K562 (cell line): ENCODE data around the gene HHIPL1. TPM values are rescaled to one million over a fixed set of nuclear protein-coding genes. Genes with fewer than 3 reads are reported as not detected.

ENCODE experiments used
- ATAC-seq: fragments of 200-7000 bp; cut with Tn5 transposase; 3 replicates; pipeline ENCODE4 v1.9.1; 2020; ENCODE audit warnings: moderate library complexity
- BruUV-seq: library from RNA; stranded (reverse); fragments of 400-500 nt; replicated peaks from 2 replicates; lab custom pipeline; 2021; lab: Mats Ljungman, UMichigan
- CTCF ChIA-PET: fragments of 300-600 bp; formaldehyde crosslinking; extraction: SDS; loops from one replicate; lab custom pipeline; 2021; ENCODE audit warnings: low intra/inter-chr PET ratio; lab: Yijun Ruan, JAX
- POLR2A ChIA-PET: fragments of 300-600, 350-650 bp; sonication (Branson Sonifier 250); formaldehyde crosslinking; extraction: SDS; loops from one replicate; lab custom pipeline; 2021; ENCODE audit warnings: antibody characterized with exemption, inconsistent platforms; lab: Yijun Ruan, JAX
- DNase-seq, 4 experiments: peaks; one replicate each; pipeline versions ENCODE4 v3.0.0 to v3.0.0-alpha.2; 2011 to 2018; ENCODE audit warnings: low spot score in 3 of 4, mixed read lengths in 3 of 4; ENCODE audit errors: extremely low read depth in 1 of 4
- FAIRE-seq: peaks from 2 replicates; lab custom pipeline; 2011; peaks lifted over from hg19 to GRCh38; lab: Jason Lieb, UNC
- H2AFZ ChIP-seq: 2 replicates; pipeline ENCODE4 v1.6.0; 2011; ENCODE audit warnings: low read depth, low read length, control low read depth, inconsistent platforms
- H3K27ac ChIP-seq: fragments of 200-600 bp; 3 replicates; pipeline ENCODE4 v1.8.0; 2011; ENCODE audit warnings: low read depth, mild to moderate bottlenecking, control low read depth, inconsistent platforms, low read length, moderate library complexity, mixed read lengths; ENCODE audit errors: extremely low read depth
- H3K27me3 ChIP-seq, 2 experiments: fragments of 300-600 bp in 1 of 2; 2 replicates in 1 of 2; 3 replicates in 1 of 2; pipeline versions ENCODE4 v1.6.0 to v1.8.0; 2011; ENCODE audit warnings: inconsistent platforms in 2 of 2, low read length in 2 of 2, mild to moderate bottlenecking in 1 of 2, mixed read lengths in 1 of 2, moderate library complexity in 1 of 2; ENCODE audit not compliant: control insufficient read depth in 2 of 2, insufficient read depth in 2 of 2
- H3K36me3 ChIP-seq: fragments of 300-600 bp; 3 replicates; pipeline ENCODE4 v1.8.0; 2011; ENCODE audit warnings: mild to moderate bottlenecking, low read length, inconsistent platforms; ENCODE audit not compliant: control insufficient read depth, insufficient read depth
- H3K4me1 ChIP-seq, 2 experiments: fragments of 200-600 bp in 1 of 2; replicated peaks in 1 of 2; 2 replicates in 1 of 2; 3 replicates in 1 of 2; pipeline versions ENCODE4 v1.5.1 to v1.8.0; 2011; ENCODE audit warnings: inconsistent platforms in 2 of 2, low read length in 2 of 2, mild to moderate bottlenecking in 1 of 2, mixed read lengths in 1 of 2, moderate library complexity in 1 of 2; ENCODE audit not compliant: control insufficient read depth in 2 of 2, insufficient read depth in 2 of 2
- H3K4me2 ChIP-seq: 2 replicates; pipeline ENCODE4 v1.6.1; 2011; ENCODE audit warnings: low read length, control low read depth, inconsistent platforms, mixed read lengths; ENCODE audit not compliant: insufficient read depth
- H3K4me3 ChIP-seq: fragments of 200-600 bp; sonication (generic), shearing (Covaris generic); 2 replicates; pipeline ENCODE4 v1.5.1; 2016; ENCODE audit warnings: control low read depth, inconsistent platforms
- H3K79me2 ChIP-seq: fragments of 200-600 bp; 3 replicates; pipeline ENCODE4 v1.8.0; 2011; ENCODE audit warnings: low read length, inconsistent platforms; ENCODE audit not compliant: control insufficient read depth, insufficient read depth
- H3K9ac ChIP-seq, 2 experiments: 2 replicates each; pipeline versions ENCODE4 v1.6.0 to v1.6.1; 2011; ENCODE audit warnings: low read depth in 2 of 2, low read length in 2 of 2, control low read depth in 1 of 2, inconsistent platforms in 1 of 2, mild to moderate bottlenecking in 1 of 2, mixed read lengths in 1 of 2; ENCODE audit not compliant: insufficient read depth in 1 of 2
- H3K9me1 ChIP-seq: one replicate; pipeline ENCODE4 v1.6.0; 2011; ENCODE audit warnings: inconsistent platforms, mild to moderate bottlenecking, low read length, moderate library complexity; ENCODE audit not compliant: control insufficient read depth, insufficient read depth
- H3K9me3 ChIP-seq: replicated peaks from 2 replicates; pipeline ENCODE4 v1.5.1; 2011; ENCODE audit warnings: low read depth, low read length, inconsistent platforms; ENCODE audit not compliant: control insufficient read depth, insufficient read depth
- H4K20me1 ChIP-seq: replicated peaks from 2 replicates; pipeline ENCODE4 v1.6.1; 2011; ENCODE audit warnings: low read length, inconsistent platforms, mixed read lengths; ENCODE audit not compliant: control insufficient read depth, insufficient read depth
- CBX2 ChIP-seq: fragments of 200-600 bp; sonication (generic); IDR thresholded peaks from one replicate; pipeline ENCODE4 v1.6.1; 2012; ENCODE audit warnings: mild to moderate bottlenecking, low read length, inconsistent platforms; ENCODE audit not compliant: insufficient read depth, poor library complexity, severe bottlenecking
- ETS2 ChIP-seq: IDR thresholded peaks from 2 replicates; pipeline ENCODE4 v1.6.1; 2016; ENCODE audit warnings: borderline replicate concordance, missing genetic modification characterization, mild to moderate bottlenecking, moderate library complexity, missing compliant biosample characterization; ENCODE audit not compliant: poor library complexity, severe bottlenecking
- GTF3C2 ChIP-seq: IDR thresholded peaks from 3 replicates; pipeline ENCODE4 v1.6.1; 2011; ENCODE audit warnings: borderline replicate concordance, mild to moderate bottlenecking, moderate library complexity; ENCODE audit not compliant: insufficient read length; ENCODE audit errors: extremely low read depth
- HDAC3 ChIP-seq: fragments of 450-650 bp; IDR thresholded peaks from 2 replicates; pipeline ENCODE4 v1.6.1; 2018; ENCODE audit warnings: borderline replicate concordance, mild to moderate bottlenecking, moderate library complexity; ENCODE audit not compliant: partially characterized antibody
- MNT ChIP-seq, 2 experiments: fragments of 450-650 bp; conservative IDR thresholded peaks; 2 replicates each; pipeline ENCODE4 v1.6.1; 2017; ENCODE audit warnings: mild to moderate bottlenecking in 2 of 2, moderate library complexity in 2 of 2
- MTA1 ChIP-seq: fragments of 450-650 bp; IDR thresholded peaks from 2 replicates; pipeline ENCODE4 v1.6.1; 2017; ENCODE audit warnings: borderline replicate concordance
- RAD51 ChIP-seq: fragments of 450-650 bp; IDR thresholded peaks from 2 replicates; pipeline ENCODE4 v1.7.1; 2016; ENCODE audit warnings: low read depth, mild to moderate bottlenecking, borderline replicate concordance
- THRA ChIP-seq: fragments of 450-650 bp; IDR thresholded peaks from 2 replicates; pipeline ENCODE4 v1.6.1; 2017; ENCODE audit warnings: mild to moderate bottlenecking, moderate library complexity
- ZNF175 ChIP-seq: fragments of 200-800 bp; sonication (Bioruptor generic); IDR thresholded peaks from 2 replicates; pipeline ENCODE4 v1.6.1; 2016; ENCODE audit warnings: low read depth, mild to moderate bottlenecking, missing genetic modification characterization, missing compliant biosample characterization
- WGBS: fragments of 100-300 bp; shearing (Covaris generic); methylation state at CpG from one replicate; pipeline ENCODE4 v1.1.6; 2016; ENCODE audit warnings: low coverage, mixed read lengths; ENCODE audit not compliant: insufficient coverage; ENCODE audit errors: missing lambda C conversion rate; 5-methylcytosine and 5-hydroxymethylcytosine counted together
- in situ Hi-C: fragments of 300-500 bp; cut with MboI; formaldehyde crosslinking; loops from 4 replicates; pipeline ENCODE4 v1.15.0; 2018; ENCODE audit warnings: inconsistent platforms, mixed read lengths
- intact Hi-C: fragments of 100-400 bp; cut with micrococcal nuclease; formaldehyde crosslinking; loops from 2 replicates; pipeline ENCODE4 v1.14.2; 2022
- polyA plus RNA-seq, 8 experiments: library from polyadenylated mRNA; depleted of rRNA in 4 of 8; stranded (reverse) in 5 of 8; unstranded in 3 of 8; fragments of >200 nt; fragmentation: Nextera tagmentation in 2 of 8; fragmentation: Illumina TruSeq in 1 of 8; extraction: Ambion mirVana in 2 of 8; extraction: Trizol in 1 of 8; gene quantifications; 2 replicates each; pipeline versions ENCODE4 v1.2.1 to v1.2.3, GENCODE V29; 2011 to 2014; ENCODE audit warnings: inconsistent platforms in 1 of 8, missing spikeins in 1 of 8
- total RNA-seq, 7 experiments: library from RNA; depleted of rRNA in 6 of 7; stranded (reverse); fragments of >200 nt in 6 of 7; fragmentation: Illumina TruSeq in 2 of 7; extraction: Trizol in 2 of 7; gene quantifications; 2 replicates each; pipeline versions ENCODE4 v1.2.1 to v1.2.3, GENCODE V29; 2011 to 2021; ENCODE audit warnings: low replicate concordance in 1 of 7

The HHIPL1 gene
- total and polyA plus RNA-seq, 9 of the 15 experiments (the other 6 are each of a cell fraction or from before 2014, with no cell fraction given), result not detected

- 0% methylated on average over 5 of the region's 13 CpGs for WGBS
- no TSS peak for BruUV-seq
- no peaks in the 10 kb centered on the region for H3K9me3 ChIP-seq
- H4K20me1 ChIP-seq, result peaks cover 7% of the 10 kb centered on the region; the same call in 1 of the 2 replicates
- intact Hi-C loops (loop anchor here (10.0 kb wide), 1 partner anchor 243 kb away; no protein-coding TSS in a partner anchor), in situ Hi-C loops (no loop called here)
- H3K4me2 ChIP-seq, result no peak overlapping the region
- no peaks in the 10 kb centered on the region for H3K79me2 ChIP-seq
- ChIA-PET POLR2A (interaction anchor here (1.1 kb wide), 2 partner anchors 8 to 22 kb away, joined by 4 to 5 read pairs; no protein-coding TSS in a partner anchor), CTCF (interaction anchor here (0.6 to 1.9 kb wide), 3 partner anchors 9 to 110 kb away, joined by 3 to 22 read pairs (median 3); no protein-coding TSS in a partner anchor)
- peaks cover 0 to 8% of the 10 kb centered on the region in 2 experiments; a peak in 2 of 5 replicates for H3K4me1 ChIP-seq
- DNase-seq (no peak), ATAC-seq (no peak), FAIRE-seq (no peak)
- H3K27me3 ChIP-seq, result peaks cover 0 to 35% of the 10 kb centered on the region in 2 experiments; a peak in 2 of 5 replicates
- no peak overlapping the region for H3K9ac ChIP-seq
- H2AFZ ChIP-seq, result no peak overlapping the region
- H3K27ac ChIP-seq, result no peak overlapping the region
- no peak overlapping the region for H3K4me3 ChIP-seq
- H3K9me1 ChIP-seq, result no peaks in the 10 kb centered on the region
- H3K36me3 ChIP-seq, result no peaks in the 10 kb centered on the region
- TF ChIP-seq THRA (no peak), ETS2 (tag) (no peak), HDAC3 (no peak), RAD51 (no peak), MTA1 (no peak), GTF3C2 (no peak), ZNF175 (CRISPR knock-in tag) (no peak), MNT (conservative IDR thresholded peaks at IDR 0.05) (no peak), CBX2 (no peak)
Observed at GRCh38 chr14:99627510-99628381, 17.2 kb upstream of the HHIPL1 start.
